ENCODE results near the gene TMF1. TPM values are rescaled to one million over a fixed set of nuclear protein-coding genes. Genes with fewer than 3 reads are reported as not detected.
A peak's percentile ranks its signal among the peaks of the same experiment; 100 is the strongest.

Gene TMF1
- total and polyA plus RNA-seq, 12 donors = 6.9 to 41.9 (median 27.3) TPM

- no peak overlapping the region for H3K27ac ChIP-seq
- H3K4me1 ChIP-seq (replicated peaks in 1 of 2) = no peaks in the 10 kb centered on the region
- no peak for DNase-seq
- WGBS, 4 donors = 78 to 94% (median 87%) methylated on average over 2 of the region's 2 CpGs
- no peaks in the 10 kb centered on the region for H3K27me3 ChIP-seq
- peaks cover 0 to 71% of the 10 kb centered on the region in 2 donors for H3K36me3 ChIP-seq (replicated peaks in 1 of 2)
- H3K4me3 ChIP-seq = no peak overlapping the region
- intact Hi-C loops (cut with DNase I) = no loop called here
- TF ChIP-seq POLR2A (IDR thresholded peaks at IDR 0.05) = no peak
- no peak for TF ChIP-seq CTCF (IDR thresholded peaks at IDR 0.05)
- no peaks in the 10 kb centered on the region for H3K9me3 ChIP-seq (replicated peaks in 1 of 3)
Observed at GRCh38 chr3:69032142-69032541, 20.0 kb downstream of the TMF1 start.

GRCh38 chr3:69031635-69032034 lies 20.5 kb downstream of the TMF1 start:
- TF ChIP-seq CTCF (IDR thresholded peaks at IDR 0.05) = no peak
- TF ChIP-seq POLR2A (IDR thresholded peaks at IDR 0.05) = no peak
- intact Hi-C loops (cut with DNase I) = no loop called here
- DNase-seq = no peak
- H3K27me3 ChIP-seq = no peaks in the 10 kb centered on the region
- H3K4me1 ChIP-seq (replicated peaks in 1 of 2) = no peaks in the 10 kb centered on the region
- WGBS, 4 donors = 83 to 86% (median 85%) methylated on average over 1 of the region's 1 CpG
- peaks cover 0 to 66% of the 10 kb centered on the region in 2 donors for H3K36me3 ChIP-seq (replicated peaks in 1 of 2)
- H3K9me3 ChIP-seq (replicated peaks in 1 of 3) = no peaks in the 10 kb centered on the region
- H3K27ac ChIP-seq = no peak overlapping the region
- no peak overlapping the region for H3K4me3 ChIP-seq

- TF ChIP-seq POLR2A (IDR thresholded peaks at IDR 0.05) (no peak), CTCF (IDR thresholded peaks at IDR 0.05) (no peak)
- intact Hi-C loops (cut with DNase I) = no loop called here
- Histone ChIP-seq H3K4me1 (replicated peaks in 1 of 2) (no peaks in the 10 kb centered on the region), H3K9me3 (replicated peaks in 1 of 3) (no peaks in the 10 kb centered on the region), H3K36me3 (replicated peaks in 1 of 2) (peaks cover 0 to 43% of the 10 kb centered on the region in 2 donors), H3K27ac (no peak overlapping the region), H3K27me3 (no peaks in the 10 kb centered on the region), H3K4me3 (no peak overlapping the region)
- DNase-seq = no peak
- WGBS, 4 donors = 71 to 80% (median 76%) methylated on average over 4 of the region's 4 CpGs
Observed at GRCh38 chr3:69020857-69021256, 31.3 kb downstream of the TMF1 start.

- H3K27ac ChIP-seq = no peak overlapping the region
- H3K36me3 ChIP-seq (replicated peaks in 1 of 2) = peaks cover 0 to 38% of the 10 kb centered on the region in 2 donors
- WGBS, 4 donors = 38 to 51% (median 46%) methylated on average over 2 of the region's 2 CpGs
- H3K27me3 ChIP-seq = no peaks in the 10 kb centered on the region
- no peaks in the 10 kb centered on the region for H3K4me1 ChIP-seq (replicated peaks in 1 of 2)
- DNase-seq = no peak
- no peak overlapping the region for H3K4me3 ChIP-seq
- TF ChIP-seq POLR2A (IDR thresholded peaks at IDR 0.05) = no peak
- TF ChIP-seq CTCF (IDR thresholded peaks at IDR 0.05) = peak in 1 of 6 experiments; percentile 26
- intact Hi-C loops (cut with DNase I) = no loop called here
- no peaks in the 10 kb centered on the region for H3K9me3 ChIP-seq (replicated peaks in 1 of 3)
Observed at GRCh38 chr3:69020424-69020823, 31.7 kb downstream of the TMF1 start.

Measured in adrenal gland (tissue), 12 donors.